Memory B cell (primary cell): ENCODE measurements around the gene CFHR4.
"Not testable (repeated sequence)": the region's sequence is repeated elsewhere in the genome, so short reads cannot be mapped to it uniquely, and the experiment has no call there.

Source experiments
- ATAC-seq: fragments of 150-1000 bp; cut with Tn5 transposase; 2 replicates; pipeline ENCODE4 v1.10.0; 2021; ENCODE audit warnings: low read depth, mild to moderate bottlenecking, moderate library complexity
- DNase-seq, 2 donors: peaks; one replicate each; pipeline ENCODE4 v3.0.0; 2022; ENCODE audit warnings: low spot score in 2 of 2
- H3K27ac Mint-ChIP-seq: one replicate; pipeline ENCODE4 v1.8.0; 2022; ENCODE audit warnings: mild to moderate bottlenecking, moderate library complexity, mixed read lengths
- H3K27me3 Mint-ChIP-seq: one replicate; pipeline ENCODE4 v1.8.0; 2022; ENCODE audit warnings: mixed read lengths
- H3K36me3 Mint-ChIP-seq: one replicate; pipeline ENCODE4 v1.8.0; 2022; ENCODE audit warnings: mild to moderate bottlenecking, mixed read lengths
- H3K4me1 Mint-ChIP-seq: one replicate; pipeline ENCODE4 v1.8.0; 2022; ENCODE audit warnings: mixed read lengths
- H3K4me3 Mint-ChIP-seq: one replicate; pipeline ENCODE4 v1.8.0; 2022; ENCODE audit warnings: mild to moderate bottlenecking, moderate library complexity, mixed read lengths
- H3K9me3 Mint-ChIP-seq: one replicate; pipeline ENCODE4 v1.8.0; 2022; ENCODE audit warnings: mixed read lengths

CFHR4 gene

DNA sequence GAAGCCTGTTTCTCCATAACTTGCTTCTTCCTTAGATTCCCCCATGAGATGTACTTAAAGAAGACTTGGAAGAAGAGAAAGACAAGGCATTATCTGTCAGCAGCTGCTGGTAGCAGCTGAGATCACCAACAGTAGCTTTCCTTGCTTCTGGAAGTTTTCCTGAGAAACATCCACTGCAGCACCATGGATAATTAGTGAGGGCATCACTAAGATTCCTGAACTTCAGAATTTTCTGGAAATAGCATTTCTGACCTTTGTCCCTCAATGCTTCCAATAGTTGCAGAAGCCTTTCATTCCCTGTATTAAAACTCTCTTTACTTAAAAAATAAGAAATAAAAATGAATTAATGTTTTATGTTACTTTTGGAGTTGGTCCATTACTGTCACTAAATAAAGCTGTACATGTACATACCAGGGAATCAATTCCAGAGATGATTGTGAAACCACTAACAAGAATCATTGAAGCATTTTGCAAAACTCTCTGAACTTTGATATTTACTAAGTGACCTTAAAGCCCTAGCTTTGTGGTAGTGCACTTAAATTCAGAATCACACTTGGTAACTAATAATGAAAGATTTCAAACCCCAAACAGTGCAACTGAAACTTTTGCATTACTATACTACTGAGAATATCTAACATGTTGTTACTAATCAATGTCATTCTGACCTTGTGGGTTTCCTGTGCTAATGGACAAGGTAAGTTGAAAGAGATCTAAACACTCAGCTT lies at the start of gene CFHR4:
TSS of gene CFHR4 (plus strand) at position 538 of the 725 bp plus-strand sequence. CDS start at position 637, 99 bp downstream.
- Mint-ChIP-seq H3K27ac (no peak within 1 kb of the TSS), H3K4me3 (no peak within 1 kb of the TSS), H3K9me3 (peaks cover 1% of the 10 kb centered on the region), H3K27me3 (no peaks in the 10 kb centered on the region), H3K36me3 (no peaks in the 10 kb centered on the region), H3K4me1 (no peaks in the 10 kb centered on the region)
- DNase-seq: no peak
- no peak for ATAC-seq

DNA sequence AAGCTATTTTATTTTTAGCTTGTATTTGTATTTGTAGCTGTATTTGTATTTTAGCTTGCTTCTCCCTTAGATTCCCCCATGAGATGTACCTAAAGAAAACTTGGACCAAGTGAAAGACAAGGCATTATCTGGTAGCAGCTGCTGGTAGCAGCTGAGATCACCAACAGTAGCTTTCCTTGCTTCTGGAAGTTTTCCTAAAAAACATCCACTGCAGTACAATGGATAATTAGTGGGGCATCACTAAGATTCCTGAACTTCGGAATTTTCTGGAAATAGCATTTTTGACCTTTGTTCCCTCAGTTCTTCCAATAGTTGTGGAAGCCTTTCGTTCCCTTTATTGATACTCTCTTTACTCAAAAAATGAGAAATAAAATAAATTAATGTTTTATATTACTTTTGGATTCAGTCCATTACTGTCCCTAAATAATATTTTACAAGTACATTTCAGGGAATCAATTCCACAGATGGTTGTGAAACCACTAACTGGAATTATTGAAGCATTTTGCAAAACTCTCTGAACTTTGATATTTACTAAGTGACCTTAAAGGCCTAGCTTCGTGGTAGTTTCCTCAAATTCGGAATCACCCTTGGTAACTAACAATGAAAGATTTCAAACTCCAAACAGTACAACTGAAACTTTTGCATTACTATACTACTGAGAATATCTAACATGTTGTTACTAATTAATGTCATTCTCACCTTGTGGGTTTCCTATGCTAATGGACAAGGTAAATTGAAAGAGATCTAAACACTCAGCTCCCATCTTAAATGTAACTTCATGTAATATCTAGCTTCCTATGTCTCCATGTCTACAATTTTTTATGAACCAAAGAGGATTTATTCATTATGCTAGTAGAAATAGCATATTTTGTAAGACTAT lies 38.0 kb upstream of the CFHR4 start:
- H3K27me3 Mint-ChIP-seq, H3K27ac Mint-ChIP-seq, H3K9me3 Mint-ChIP-seq, H3K4me3 Mint-ChIP-seq, ATAC-seq, H3K4me1 Mint-ChIP-seq, H3K36me3 Mint-ChIP-seq, DNase-seq: not testable (repeated sequence)

DNA sequence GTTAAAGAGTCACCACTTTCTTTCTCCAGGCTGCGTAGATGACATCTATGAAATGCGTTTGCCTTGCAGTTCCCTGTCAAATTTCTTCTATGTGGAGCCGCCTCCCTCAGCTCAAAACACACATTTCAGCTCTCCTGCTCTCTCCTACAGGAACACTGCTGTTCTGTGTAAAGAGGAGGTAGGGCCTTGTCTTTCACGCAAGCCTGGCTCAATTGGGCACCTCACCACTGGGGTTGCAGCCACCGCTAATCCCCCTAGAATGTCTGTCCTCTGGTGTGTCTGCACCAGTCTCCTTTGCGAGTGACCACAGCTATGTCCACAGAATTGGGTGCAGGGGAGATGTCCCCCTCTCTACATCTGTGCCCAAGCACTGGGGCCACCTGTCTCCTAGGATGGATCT lies 31.8 kb upstream of the CFHR4 start:
- H3K36me3 Mint-ChIP-seq: no peaks in the 10 kb centered on the region
- no peak overlapping the region for H3K4me3 Mint-ChIP-seq
- no peak overlapping the region for H3K27ac Mint-ChIP-seq
- ATAC-seq (no peak), DNase-seq (no peak)
- no peaks in the 10 kb centered on the region for H3K27me3 Mint-ChIP-seq
- peaks cover 3% of the 10 kb centered on the region for H3K4me1 Mint-ChIP-seq
- H3K9me3 Mint-ChIP-seq: peaks cover 4% of the 10 kb centered on the region

DNA sequence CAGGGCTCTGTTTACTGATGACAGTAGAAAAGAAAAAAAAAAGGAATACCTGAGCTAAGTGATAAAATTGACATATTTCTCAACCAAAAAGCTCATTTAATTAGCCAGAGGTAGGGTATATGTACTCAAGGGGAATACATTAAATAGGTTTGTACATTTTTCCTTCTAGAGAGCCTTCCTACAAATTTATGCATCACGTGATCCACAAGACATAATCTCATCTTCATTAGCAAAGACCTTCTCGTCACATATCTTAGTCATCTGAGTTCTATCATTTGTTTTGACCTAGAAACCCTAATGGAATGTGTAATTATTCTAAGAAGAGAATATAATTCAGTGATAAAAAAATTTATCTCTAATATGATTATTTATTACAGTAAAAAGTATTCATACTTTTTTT lies 30.7 kb upstream of the CFHR4 start:
- H3K4me3 Mint-ChIP-seq: no peak overlapping the region
- H3K27ac Mint-ChIP-seq: no peak overlapping the region
- DNase-seq (no peak), ATAC-seq (no peak)
- H3K27me3 Mint-ChIP-seq: no peaks in the 10 kb centered on the region
- H3K9me3 Mint-ChIP-seq: peaks cover 4% of the 10 kb centered on the region
- H3K36me3 Mint-ChIP-seq: no peaks in the 10 kb centered on the region
- peaks cover 3% of the 10 kb centered on the region for H3K4me1 Mint-ChIP-seq

DNA sequence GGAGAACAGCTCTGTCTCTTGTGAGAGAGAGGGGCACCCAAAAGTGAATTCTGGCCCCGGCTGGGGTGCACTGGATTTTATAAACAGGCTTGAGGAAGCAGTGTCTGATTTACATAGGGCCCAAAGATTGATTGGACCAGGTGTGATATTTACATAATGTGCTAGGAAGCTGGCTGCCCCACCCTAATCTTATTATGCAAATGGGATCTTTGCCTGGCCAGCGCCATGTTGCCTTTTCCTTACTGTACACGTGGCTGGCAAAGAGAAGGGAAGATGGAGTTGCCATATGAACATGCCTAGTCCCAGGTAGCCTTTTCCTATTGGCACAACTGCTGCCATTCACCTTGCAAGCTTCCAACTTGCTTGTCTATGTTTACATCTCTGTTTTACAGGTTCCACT lies 29.0 kb upstream of the CFHR4 start:
- no peak overlapping the region for H3K27ac Mint-ChIP-seq
- H3K4me1 Mint-ChIP-seq: peaks cover 3% of the 10 kb centered on the region
- no peaks in the 10 kb centered on the region for H3K27me3 Mint-ChIP-seq
- no peaks in the 10 kb centered on the region for H3K36me3 Mint-ChIP-seq
- ATAC-seq (no peak), DNase-seq (no peak)
- peaks cover 4% of the 10 kb centered on the region for H3K9me3 Mint-ChIP-seq
- no peak overlapping the region for H3K4me3 Mint-ChIP-seq

DNA sequence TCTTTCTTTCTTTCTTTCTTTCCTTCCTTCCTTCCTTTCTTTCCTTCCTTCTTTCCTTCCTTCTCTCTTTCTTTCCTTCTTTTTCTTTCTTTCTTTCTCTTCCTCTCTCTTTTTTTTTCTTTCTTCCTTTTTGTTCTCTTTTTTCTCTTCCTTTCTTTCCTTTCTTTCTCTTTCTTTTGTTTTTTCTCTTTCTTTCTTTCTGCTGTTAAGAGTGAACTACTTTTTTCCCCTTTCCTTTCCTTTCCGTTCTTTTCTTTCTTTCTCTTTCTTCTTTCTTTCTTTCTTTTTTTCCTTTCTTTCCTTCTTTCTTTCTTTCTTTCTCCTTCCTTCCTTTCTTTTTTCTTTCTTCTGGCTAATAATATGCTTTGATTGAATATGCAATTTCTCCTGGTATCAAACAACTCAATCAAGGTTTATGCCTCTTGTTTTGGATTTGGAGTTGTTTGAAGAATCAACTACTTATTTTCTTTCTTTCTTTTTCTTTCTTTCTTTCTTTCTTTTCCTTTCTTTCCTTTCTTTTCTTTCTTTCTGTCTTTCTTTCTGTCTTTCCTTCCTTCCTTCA lies 27.4 kb upstream of the CFHR4 start:
- H3K9me3 Mint-ChIP-seq: peaks cover 6% of the 10 kb centered on the region
- H3K27ac Mint-ChIP-seq: no peak overlapping the region
- DNase-seq (no peak), ATAC-seq (no peak)
- no peaks in the 10 kb centered on the region for H3K36me3 Mint-ChIP-seq
- H3K4me1 Mint-ChIP-seq: peaks cover 3% of the 10 kb centered on the region
- no peaks in the 10 kb centered on the region for H3K27me3 Mint-ChIP-seq
- no peak overlapping the region for H3K4me3 Mint-ChIP-seq

DNA sequence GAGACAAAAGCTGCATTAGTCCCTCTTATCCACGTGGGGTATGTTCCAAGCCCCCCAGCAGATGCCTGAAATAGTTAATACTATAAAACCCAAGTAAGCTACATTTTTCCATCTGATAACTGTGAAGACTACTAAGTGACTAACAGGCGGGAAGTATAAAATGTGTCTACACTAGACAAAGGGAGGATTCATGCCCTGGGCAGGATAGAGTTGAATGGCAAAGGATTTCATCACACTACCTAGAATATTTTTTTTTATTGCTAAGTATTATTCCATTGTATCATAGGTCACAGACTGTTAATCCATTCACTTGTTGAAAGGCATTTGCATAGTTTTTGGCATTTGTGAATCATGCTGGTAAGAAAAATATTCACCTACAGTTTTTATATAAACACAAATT lies 26.4 kb upstream of the CFHR4 start:
- no peaks in the 10 kb centered on the region for H3K27me3 Mint-ChIP-seq
- peaks cover 3% of the 10 kb centered on the region for H3K4me1 Mint-ChIP-seq
- no peak overlapping the region for H3K4me3 Mint-ChIP-seq
- H3K27ac Mint-ChIP-seq: no peak overlapping the region
- DNase-seq (no peak), ATAC-seq (no peak)
- H3K36me3 Mint-ChIP-seq: no peaks in the 10 kb centered on the region
- H3K9me3 Mint-ChIP-seq: peaks cover 6% of the 10 kb centered on the region

DNA sequence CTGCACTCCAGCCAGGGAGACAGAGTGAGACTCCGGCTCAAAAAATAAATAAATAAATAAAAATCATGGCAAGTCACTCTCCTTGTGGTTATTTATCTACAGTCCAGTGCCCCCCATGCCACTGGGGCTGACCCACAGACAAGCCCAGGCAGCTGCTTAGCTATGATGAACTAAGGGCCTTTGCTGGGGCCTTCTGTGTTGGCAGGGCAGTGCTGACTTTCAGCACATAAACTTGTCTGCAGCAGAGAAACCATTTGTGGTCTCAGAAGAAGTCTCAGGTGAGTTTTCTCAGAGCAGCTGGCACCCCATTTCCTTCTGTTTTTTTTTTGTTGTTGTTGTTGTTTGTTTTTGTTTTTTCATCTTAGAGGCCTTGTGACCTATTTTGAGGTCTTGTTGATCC lies 20.9 kb upstream of the CFHR4 start:
- H3K27me3 Mint-ChIP-seq: no peaks in the 10 kb centered on the region
- peaks cover 2% of the 10 kb centered on the region for H3K9me3 Mint-ChIP-seq
- ATAC-seq (no peak), DNase-seq (no peak)
- no peaks in the 10 kb centered on the region for H3K36me3 Mint-ChIP-seq
- no peak overlapping the region for H3K4me3 Mint-ChIP-seq
- H3K4me1 Mint-ChIP-seq: no peaks in the 10 kb centered on the region
- H3K27ac Mint-ChIP-seq: no peak overlapping the region

DNA sequence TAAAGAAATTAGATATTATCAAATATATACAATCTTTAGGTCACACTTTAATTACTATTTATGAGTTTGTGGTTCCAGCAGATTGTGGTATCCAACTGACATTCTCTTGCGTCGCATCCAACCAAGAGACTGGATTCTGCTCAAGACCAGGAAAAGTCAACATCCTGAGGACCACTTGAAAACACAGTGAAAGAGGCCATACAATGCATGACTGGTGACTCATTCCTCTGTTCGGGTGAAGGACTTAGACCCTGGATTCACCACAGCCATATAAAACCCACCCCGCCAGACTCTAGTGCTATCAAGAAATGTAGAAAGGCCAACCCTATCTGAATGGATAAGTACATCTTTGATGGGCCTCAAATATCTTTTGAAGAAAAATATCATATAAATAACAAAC lies 14.5 kb upstream of the CFHR4 start:
- H3K36me3 Mint-ChIP-seq: no peaks in the 10 kb centered on the region
- ATAC-seq: no peak
- DNase-seq: no peak
- H3K4me1 Mint-ChIP-seq: no peaks in the 10 kb centered on the region
- H3K27me3 Mint-ChIP-seq: no peaks in the 10 kb centered on the region
- H3K27ac Mint-ChIP-seq: no peak overlapping the region
- H3K9me3 Mint-ChIP-seq: no peaks in the 10 kb centered on the region
- no peak overlapping the region for H3K4me3 Mint-ChIP-seq

DNA sequence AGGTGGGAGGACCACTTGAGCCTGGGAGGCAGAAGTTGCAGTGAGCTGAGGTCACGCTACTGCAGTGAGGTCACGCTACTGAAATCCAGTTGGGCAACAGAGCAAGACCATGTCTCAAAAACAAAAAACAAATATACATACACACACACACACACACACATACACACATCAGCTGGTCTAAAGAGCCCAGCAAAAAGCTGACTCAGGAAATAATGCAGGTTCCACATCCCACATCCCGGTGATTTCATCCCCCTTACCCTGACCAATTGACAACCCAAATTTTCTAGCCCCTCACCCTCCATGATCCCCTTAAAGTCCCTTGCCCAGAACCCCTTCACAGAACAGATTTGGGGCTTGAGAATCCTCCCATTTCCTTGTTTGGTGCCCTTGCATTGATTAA lies 11.9 kb upstream of the CFHR4 start:
- no peak overlapping the region for H3K4me3 Mint-ChIP-seq
- no peaks in the 10 kb centered on the region for H3K36me3 Mint-ChIP-seq
- DNase-seq: no peak
- H3K9me3 Mint-ChIP-seq: no peaks in the 10 kb centered on the region
- H3K4me1 Mint-ChIP-seq: no peaks in the 10 kb centered on the region
- H3K27me3 Mint-ChIP-seq: no peaks in the 10 kb centered on the region
- ATAC-seq: no peak
- no peak overlapping the region for H3K27ac Mint-ChIP-seq

DNA sequence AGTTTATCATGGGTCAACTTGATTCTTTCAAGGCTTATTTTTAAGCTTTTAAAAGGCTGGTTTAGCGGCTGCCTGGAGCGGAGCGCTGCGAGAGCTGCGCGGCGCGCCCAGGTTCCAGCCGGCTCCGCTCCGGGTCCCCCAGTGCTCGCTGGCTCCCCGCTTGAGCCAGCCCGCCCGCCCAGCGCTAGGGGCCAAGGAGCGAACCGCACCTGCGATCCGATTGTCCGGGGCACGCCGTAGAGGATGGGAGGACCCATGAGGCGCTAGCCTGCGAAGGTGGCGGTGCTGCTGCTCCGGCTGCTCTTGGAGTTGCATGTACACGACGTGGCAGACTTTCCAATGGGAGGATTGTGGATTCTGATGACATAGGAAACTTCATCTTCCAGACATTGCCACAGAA lies 9.9 kb upstream of the CFHR4 start:
- ATAC-seq (no peak), DNase-seq (no peak)
- H3K9me3 Mint-ChIP-seq: peaks cover 1% of the 10 kb centered on the region
- H3K27ac Mint-ChIP-seq: no peak overlapping the region
- H3K4me1 Mint-ChIP-seq: no peaks in the 10 kb centered on the region
- H3K4me3 Mint-ChIP-seq: no peak overlapping the region
- H3K36me3 Mint-ChIP-seq: no peaks in the 10 kb centered on the region
- H3K27me3 Mint-ChIP-seq: no peaks in the 10 kb centered on the region

DNA sequence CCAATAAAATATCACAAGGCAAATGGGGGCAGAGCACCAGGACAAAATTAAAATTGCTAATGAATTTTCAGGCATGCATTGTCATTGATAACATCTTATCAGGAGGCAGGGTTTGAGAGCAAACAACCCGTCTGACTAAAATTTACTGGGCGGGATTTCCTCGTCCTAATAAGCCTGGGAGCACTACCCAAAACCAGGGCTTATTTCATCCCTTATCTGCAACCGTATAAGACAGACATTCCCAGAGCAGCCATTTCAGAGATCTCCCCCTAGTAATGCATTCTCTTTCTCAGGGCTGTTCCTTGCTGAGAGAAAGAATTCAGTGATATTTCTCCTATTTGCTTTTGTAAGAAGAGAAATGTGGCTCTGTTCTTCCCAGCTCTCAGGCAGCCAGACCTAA lies 1.3 kb upstream of the CFHR4 start:
- H3K4me1 Mint-ChIP-seq: not testable (repeated sequence)

DNA sequence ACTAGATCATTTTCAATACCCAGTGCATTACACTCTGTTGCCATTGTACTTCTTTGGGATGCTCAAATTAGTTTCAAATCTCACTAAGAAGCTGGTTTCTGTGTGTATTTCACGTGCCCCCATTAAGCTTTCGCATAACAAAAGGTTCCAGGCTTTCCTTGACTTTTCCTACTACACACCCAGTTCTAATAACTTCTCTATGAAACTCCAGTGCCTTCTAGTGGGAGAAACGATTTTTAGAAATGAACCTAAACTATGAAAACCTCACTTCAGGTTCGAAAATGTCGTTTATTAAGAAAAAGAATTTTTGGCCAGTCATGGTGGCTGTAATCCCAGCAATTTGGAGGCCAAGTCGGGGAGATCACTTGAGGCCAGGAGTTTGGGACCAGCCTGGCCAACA lies 2.8 kb downstream of the CFHR4 start:
- Mint-ChIP-seq H3K27ac (no peak overlapping the region), H3K36me3 (no peaks in the 10 kb centered on the region), H3K4me3 (no peak overlapping the region), H3K27me3 (no peaks in the 10 kb centered on the region), H3K4me1 (no peaks in the 10 kb centered on the region), H3K9me3 (no peaks in the 10 kb centered on the region)
- ATAC-seq: no peak
- no peak for DNase-seq

More for the DNA sequence above, 1.3 kb upstream of the CFHR4 start:
- H3K27ac Mint-ChIP-seq, H3K9me3 Mint-ChIP-seq, H3K27me3 Mint-ChIP-seq, DNase-seq, H3K4me3 Mint-ChIP-seq, ATAC-seq, H3K36me3 Mint-ChIP-seq: not testable (repeated sequence)

DNA sequence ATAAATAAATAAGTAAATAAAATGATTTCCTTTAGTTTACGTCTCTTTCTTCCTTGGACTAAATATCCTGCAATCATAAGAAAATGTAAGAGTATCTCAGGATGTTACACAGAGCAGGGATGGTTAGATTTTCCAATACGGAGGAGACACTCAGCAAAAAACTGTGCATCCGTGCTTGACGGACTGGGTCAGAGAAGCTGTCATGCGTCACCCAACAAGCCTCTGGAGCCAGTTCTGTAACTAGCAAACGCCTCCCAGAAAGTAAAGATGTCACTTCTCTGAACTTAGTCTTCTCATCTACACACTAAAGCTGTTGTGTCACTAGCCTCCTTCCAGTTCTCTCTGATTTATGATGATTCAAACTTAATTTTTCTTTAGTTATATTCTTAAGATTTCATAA lies 3.4 kb downstream of the CFHR4 start:
- Mint-ChIP-seq H3K36me3 (no peaks in the 10 kb centered on the region), H3K27ac (no peak overlapping the region), H3K27me3 (no peaks in the 10 kb centered on the region), H3K4me1 (no peaks in the 10 kb centered on the region), H3K4me3 (no peak overlapping the region), H3K9me3 (no peaks in the 10 kb centered on the region)
- DNase-seq (no peak), ATAC-seq (no peak)
